Measurements from ENCODE around the gene NLRP6. TPM values are rescaled to one million over a fixed set of nuclear protein-coding genes. Genes with fewer than 3 reads are reported as not detected.

The NLRP6 gene
- total RNA-seq, 1 donor from 2014 or later, result not detected

DNA sequence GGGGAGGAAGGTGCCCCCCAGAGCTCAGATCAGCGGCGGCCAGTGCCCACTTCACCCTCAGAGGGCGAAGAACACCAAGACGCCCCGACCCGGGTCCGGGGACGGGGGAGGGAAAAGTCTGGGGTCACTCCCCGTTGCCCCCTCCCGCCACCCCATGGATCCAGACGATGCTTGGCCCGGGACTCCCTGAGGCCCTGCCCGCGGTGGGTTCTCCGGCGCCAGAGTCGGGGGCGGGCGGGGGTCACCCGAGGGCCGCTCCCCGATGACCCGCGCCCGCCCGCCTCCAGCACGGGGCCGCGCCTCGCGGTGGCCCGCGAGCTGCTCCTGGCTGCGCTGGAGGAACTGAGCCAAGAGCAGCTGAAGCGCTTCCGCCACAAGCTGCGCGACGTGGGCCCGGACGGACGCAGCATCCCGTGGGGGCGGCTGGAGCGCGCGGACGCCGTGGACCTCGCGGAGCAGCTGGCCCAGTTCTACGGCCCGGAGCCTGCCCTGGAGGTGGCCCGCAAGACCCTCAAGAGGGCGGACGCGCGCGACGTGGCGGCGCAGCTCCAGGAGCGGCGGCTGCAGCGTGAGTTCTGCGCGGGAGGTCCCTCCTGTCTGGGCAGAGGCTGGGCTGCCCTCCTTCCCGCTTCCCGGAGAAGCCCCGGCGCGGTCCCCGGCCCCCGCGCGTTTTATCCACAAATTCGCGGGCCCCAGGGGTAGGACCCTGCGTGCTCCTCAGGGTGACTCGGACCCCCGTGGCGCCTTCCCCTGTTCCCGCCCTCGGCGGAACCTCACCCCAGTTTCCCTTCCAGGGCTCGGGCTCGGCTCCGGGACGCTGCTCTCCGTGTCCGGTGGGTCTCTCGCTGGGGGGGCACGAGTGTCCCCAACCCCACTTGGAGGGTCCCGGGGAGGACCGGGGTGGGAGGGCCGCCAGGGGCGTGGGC, 1.1 kb downstream of the NLRP6 start:
- TF ChIP-seq, protein P1, sequence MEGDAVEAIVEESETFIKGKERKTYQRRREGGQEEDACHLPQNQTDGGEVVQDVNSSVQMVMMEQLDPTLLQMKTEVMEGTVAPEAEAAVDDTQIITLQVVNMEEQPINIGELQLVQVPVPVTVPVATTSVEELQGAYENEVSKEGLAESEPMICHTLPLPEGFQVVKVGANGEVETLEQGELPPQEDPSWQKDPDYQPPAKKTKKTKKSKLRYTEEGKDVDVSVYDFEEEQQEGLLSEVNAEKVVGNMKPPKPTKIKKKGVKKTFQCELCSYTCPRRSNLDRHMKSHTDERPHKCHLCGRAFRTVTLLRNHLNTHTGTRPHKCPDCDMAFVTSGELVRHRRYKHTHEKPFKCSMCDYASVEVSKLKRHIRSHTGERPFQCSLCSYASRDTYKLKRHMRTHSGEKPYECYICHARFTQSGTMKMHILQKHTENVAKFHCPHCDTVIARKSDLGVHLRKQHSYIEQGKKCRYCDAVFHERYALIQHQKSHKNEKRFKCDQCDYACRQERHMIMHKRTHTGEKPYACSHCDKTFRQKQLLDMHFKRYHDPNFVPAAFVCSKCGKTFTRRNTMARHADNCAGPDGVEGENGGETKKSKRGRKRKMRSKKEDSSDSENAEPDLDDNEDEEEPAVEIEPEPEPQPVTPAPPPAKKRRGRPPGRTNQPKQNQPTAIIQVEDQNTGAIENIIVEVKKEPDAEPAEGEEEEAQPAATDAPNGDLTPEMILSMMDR (conservative IDR thresholded peaks at IDR 0.05; ENCODE audit: low read depth, low read length), result no peak
- H3K4me3 ChIP-seq (ENCODE audit: low read depth, low read length), result no peak overlapping the region
- DNase-seq (ENCODE audit: low read depth), result no peak

- TF ChIP-seq, protein P1 (conservative IDR thresholded peaks at IDR 0.05; ENCODE audit: low read depth, low read length), result no peak
- no peak for DNase-seq (ENCODE audit: low read depth)
- H3K4me3 ChIP-seq (ENCODE audit: low read depth, low read length), result peak overlapping the region; percentile 18
These were observed 1.9 kb downstream of the NLRP6 start for GRCh38 chr11:279966-280705.

- no peak for DNase-seq (ENCODE audit: low read depth)
- TF ChIP-seq, protein P1 (conservative IDR thresholded peaks at IDR 0.05; ENCODE audit: low read depth, low read length), result no peak
- H3K4me3 ChIP-seq (ENCODE audit: low read depth, low read length), result no peak overlapping the region
These were observed 2.7 kb downstream of the NLRP6 start for GRCh38 chr11:280706-281485.

GRCh38 chr11:281486-282161, 3.4 kb downstream of the NLRP6 start:
- DNase-seq (ENCODE audit: low read depth), result no peak
- no peak overlapping the region for H3K4me3 ChIP-seq (ENCODE audit: low read depth, low read length)
- TF ChIP-seq, protein P1 (conservative IDR thresholded peaks at IDR 0.05; ENCODE audit: low read depth, low read length), result no peak

DNA sequence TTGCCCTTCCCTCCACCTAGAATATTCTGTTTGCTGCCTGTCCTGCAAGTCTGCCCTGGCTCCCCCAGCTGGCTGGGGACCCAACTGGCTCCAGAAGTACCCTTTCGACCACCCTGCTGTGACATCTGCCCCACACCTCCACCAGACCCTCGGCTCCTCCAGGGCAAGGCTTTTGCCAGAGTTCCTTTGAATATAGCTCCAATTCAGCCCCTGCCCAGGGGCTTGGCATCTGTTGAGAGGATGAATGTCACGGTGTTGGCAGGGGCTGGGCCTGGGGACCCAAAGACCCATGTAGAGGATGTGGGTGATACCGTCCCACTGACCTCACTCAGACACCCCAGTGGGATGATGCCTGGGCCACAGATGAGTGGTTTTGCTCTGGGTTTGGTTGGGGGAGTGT, 4.0 kb downstream of the NLRP6 start:
- TF ChIP-seq, protein P1 (conservative IDR thresholded peaks at IDR 0.05; ENCODE audit: low read depth, low read length), result no peak
- H3K4me3 ChIP-seq (ENCODE audit: low read depth, low read length), result no peak overlapping the region
- no peak for DNase-seq (ENCODE audit: low read depth)

DNA sequence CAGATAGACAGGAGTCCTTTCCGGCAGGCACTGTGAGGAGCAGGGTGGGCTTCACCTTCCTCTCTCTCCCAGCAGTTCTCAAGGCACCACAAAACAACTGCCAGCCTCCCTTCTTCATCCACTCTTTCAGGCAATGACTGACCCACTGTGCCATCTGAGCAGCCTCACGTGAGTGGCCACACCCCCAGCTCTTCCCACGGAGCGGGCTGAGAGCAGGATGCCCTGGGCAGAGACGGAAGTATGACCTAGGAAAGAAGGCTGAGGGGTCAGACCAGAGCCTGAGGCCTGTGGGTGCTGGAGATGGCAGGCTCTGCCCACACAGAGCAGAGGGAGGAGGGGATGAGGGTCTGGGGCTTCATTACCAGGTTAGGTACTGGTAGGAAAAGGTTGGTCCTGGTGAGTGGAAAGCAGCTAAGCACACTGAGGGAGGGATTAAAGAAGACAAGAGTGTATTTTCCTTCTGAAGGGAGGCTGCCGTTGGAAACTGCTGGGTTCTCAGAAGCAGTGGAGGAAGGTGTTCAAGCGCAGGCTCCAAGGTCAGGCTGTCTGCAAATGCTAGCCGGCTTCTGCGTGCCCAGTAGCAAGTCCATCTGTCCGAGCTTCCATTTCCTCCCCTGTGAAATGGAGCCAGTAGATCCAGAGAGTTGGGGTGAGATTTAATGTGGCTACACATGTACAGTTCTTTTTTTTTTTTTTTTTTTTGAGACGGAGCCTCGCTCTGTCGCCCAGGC, 4.6 kb downstream of the NLRP6 start:
- DNase-seq (ENCODE audit: low read depth), result no peak

More for the DNA sequence above, 4.6 kb downstream of the NLRP6 start:
- no peak overlapping the region for H3K4me3 ChIP-seq (ENCODE audit: low read depth, low read length)
- TF ChIP-seq, protein P1 (conservative IDR thresholded peaks at IDR 0.05; ENCODE audit: low read depth, low read length), result no peak

Data from epithelial cell of proximal tubule (primary cell).